Measurements from ENCODE around the gene CDIPT.

DNA sequence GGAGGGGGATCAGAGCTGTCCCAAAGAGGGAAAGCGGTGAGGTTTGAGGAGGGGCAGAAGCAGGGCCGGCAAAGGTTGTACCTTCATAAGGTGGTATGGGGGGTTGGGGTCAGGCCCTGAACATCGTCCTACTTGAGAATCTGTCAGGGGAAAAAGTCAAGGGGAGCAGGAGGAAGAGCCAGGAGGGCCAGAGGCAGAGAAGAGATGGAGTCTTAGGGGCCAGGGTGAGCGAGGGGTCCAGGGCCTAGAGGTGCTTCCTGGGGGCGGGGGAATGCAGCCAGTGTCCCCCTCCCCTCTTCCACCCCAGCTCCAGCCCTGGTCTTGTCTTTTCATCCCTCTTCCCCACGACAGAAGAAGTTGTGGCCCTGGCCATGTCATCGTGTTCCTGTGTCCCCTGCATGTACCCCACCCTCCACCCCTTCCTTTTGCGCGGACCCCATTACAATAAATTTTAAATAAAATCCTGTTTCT is 52.3 kb downstream of the CDIPT start:
- TF ChIP-seq ZNF274 (IDR thresholded peaks at IDR 0.05; ENCODE audit: low read depth, low read length) (no peak), YY1 (IDR thresholded peaks at IDR 0.05; ENCODE audit: insufficient read depth, insufficient read length) (no peak), SUZ12 (IDR thresholded peaks at IDR 0.05; ENCODE audit: extremely low read depth, insufficient read depth, insufficient read length) (no peak)

All from NT2/D1 (cell line).